ENCODE data around the gene SCO2. TPM values are rescaled to one million over a fixed set of nuclear protein-coding genes. Genes with fewer than 3 reads are reported as not detected.
A peak's percentile ranks its signal among the peaks of the same experiment; 100 is the strongest.

Gene SCO2
- total RNA-seq, 4 donors from 2014 or later = 5.1 to 63.6 (median 5.9) TPM; not detected in 1

DNA sequence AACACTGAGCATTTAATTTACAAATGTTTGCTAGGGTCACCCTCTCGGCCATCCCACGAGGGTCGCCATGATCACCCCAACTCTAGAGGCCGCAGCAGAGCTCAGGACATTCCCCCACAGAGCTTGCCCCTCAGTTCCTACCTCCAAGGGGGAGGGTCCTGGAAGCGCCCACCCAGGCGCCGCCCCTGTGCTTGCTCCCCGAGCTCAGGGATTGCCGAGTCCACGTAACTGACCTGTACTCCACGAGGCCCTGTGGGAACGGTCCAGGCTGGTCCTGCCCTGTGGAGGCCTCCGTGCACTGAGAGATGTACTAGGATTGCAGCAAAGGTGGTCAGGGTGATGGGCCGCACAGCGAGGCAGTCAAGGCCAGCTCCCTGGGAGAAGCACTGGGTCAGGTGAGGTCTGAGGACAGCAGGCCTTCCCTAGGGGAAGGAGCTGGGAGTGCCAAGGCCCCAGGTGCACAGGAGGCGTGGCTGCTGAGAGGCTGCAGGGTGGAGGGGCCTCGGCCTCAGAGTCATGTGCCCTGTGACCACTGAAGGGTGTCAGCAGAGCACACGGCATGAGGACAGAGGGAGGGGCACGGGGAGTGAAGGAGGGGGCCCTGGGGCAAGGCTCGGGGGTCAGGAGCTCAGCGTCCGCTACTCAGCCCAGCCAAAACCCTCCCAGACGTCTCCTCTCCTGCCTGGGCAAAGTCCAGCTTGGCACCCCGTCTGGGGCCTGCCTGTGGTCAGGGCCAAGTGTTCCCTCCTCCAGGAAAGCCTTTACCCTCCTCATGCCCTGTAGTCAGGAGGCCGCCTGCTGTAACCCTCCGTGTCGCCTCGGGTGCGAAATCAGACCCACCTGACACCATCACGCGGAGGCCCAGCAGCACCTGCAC, 41.2 kb downstream of the SCO2 start:
- peaks cover 40% of the 10 kb centered on the region for H3K27me3 ChIP-seq
- peak overlapping the region in 2 of 4 donors; percentile 41 to 63 for H3K27ac ChIP-seq
- H3K9me3 ChIP-seq = no peaks in the 10 kb centered on the region

DNA sequence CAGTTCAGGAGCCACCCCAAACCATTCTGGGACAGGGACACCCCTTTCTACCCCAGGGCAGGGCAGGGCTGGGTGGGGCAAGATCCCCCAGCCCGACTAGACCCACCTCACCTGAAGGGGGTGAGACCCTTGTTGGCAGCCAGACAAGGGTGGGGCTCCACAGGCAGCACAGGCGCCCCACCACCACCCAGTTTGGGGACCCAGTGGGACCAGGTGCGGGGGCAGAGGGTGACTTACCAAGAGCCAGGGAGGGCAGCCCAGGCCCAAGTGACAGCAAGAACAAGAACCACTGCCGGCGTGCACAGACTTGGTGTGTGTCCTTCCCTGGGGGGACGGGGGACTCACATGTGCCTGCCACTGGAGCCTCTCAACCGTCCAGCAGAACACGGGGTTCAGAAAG, 41.8 kb downstream of the SCO2 start:
- TF ChIP-seq POLR2AphosphoS5 (IDR thresholded peaks at IDR 0.05) (no peak), POLR2A (IDR thresholded peaks at IDR 0.05) (no peak), EP300 (IDR thresholded peaks at IDR 0.05; ENCODE audit: low read depth) (no peak), CTCF (IDR thresholded peaks at IDR 0.05) (no peak)
- H3K27me3 ChIP-seq = peaks cover 44% of the 10 kb centered on the region
- peaks cover 5 to 28% (median 23%) of the 10 kb centered on the region in 4 donors for H3K4me1 ChIP-seq
- H3K9me3 ChIP-seq = no peaks in the 10 kb centered on the region
- in situ Hi-C loops (cut with MboI; ENCODE audit: low pct_ligation_motif_present in 1 of 4, low pct_unique_long_range_greater_than_20kb in 1 of 4, low sequenced_read_pairs in 3 of 4) = no loop called here
- 88% methylated on average over 8 of the region's 8 CpGs; no CpG with 5 or more reads in 1 of the 2 donors for WGBS, 2 donors (ENCODE audit: low coverage in 1 of 2)
- intact Hi-C loops (cut with DNase I; ENCODE audit: low total_unique reads) = no loop called here
- no peak overlapping the region for H3K4me3 ChIP-seq
- DNase-seq = no peak
- no peaks in the 10 kb centered on the region for H3K36me3 ChIP-seq
- H3K27ac ChIP-seq = peak overlapping the region in 1 of 4 donors; percentile 41

More for the DNA sequence above, 41.2 kb downstream of the SCO2 start:
- Histone ChIP-seq H3K36me3 (no peaks in the 10 kb centered on the region), H3K4me1 (peaks cover 5 to 28% (median 23%) of the 10 kb centered on the region in 4 donors), H3K4me3 (no peak overlapping the region)
- in situ Hi-C loops (cut with MboI; ENCODE audit: low pct_ligation_motif_present in 1 of 4, low pct_unique_long_range_greater_than_20kb in 1 of 4, low sequenced_read_pairs in 3 of 4) (no loop called here), intact Hi-C loops (cut with DNase I; ENCODE audit: low total_unique reads) (no loop called here)
- WGBS, 2 donors (ENCODE audit: low coverage in 1 of 2) = 65% methylated on average over 26 of the region's 31 CpGs; no CpG with 5 or more reads in 1 of the 2 donors
- peak; percentile 74 for DNase-seq
- peak in 1 of 3 donors; percentile 18 for TF ChIP-seq POLR2AphosphoS5 (IDR thresholded peaks at IDR 0.05)
- TF ChIP-seq CTCF (IDR thresholded peaks at IDR 0.05) = peak in 1 of 5 experiments; percentile 10
- no peak for TF ChIP-seq POLR2A (IDR thresholded peaks at IDR 0.05)

DNA sequence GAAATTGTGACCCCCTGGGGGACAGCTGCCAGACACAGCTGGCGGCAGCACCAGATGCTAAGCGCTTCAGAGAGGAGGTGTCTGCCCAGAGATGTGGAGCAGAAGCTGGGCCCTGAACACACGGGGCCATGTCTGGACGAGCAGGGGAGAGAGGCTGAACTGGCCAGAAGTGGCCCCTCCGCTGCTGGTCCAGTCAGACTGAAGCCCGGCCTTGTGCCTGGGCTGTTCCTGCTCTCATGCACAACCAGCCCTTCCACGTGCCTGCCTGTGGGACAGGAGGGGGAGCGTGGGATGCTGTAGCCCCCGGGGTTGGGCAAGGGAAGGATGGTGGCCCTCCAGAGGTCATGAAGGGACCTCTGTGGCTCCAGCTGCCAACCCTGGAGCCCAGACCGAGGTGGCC, 42.3 kb downstream of the SCO2 start:
- no peak overlapping the region for H3K27ac ChIP-seq
- in situ Hi-C loops (cut with MboI; ENCODE audit: low pct_ligation_motif_present in 1 of 4, low pct_unique_long_range_greater_than_20kb in 1 of 4, low sequenced_read_pairs in 3 of 4) = no loop called here
- WGBS, 2 donors (ENCODE audit: low coverage in 1 of 2) = 84% methylated on average over 10 of the region's 10 CpGs; no CpG with 5 or more reads in 1 of the 2 donors

More for the DNA sequence above, 42.3 kb downstream of the SCO2 start:
- no peak for DNase-seq
- no peak for TF ChIP-seq POLR2A (IDR thresholded peaks at IDR 0.05)
- TF ChIP-seq POLR2AphosphoS5 (IDR thresholded peaks at IDR 0.05) = no peak
- no peak for TF ChIP-seq EP300 (IDR thresholded peaks at IDR 0.05; ENCODE audit: low read depth)
- no peak for TF ChIP-seq CTCF (IDR thresholded peaks at IDR 0.05)
- Histone ChIP-seq H3K27me3 (peaks cover 44% of the 10 kb centered on the region), H3K9me3 (no peaks in the 10 kb centered on the region), H3K4me1 (peaks cover 5 to 28% (median 23%) of the 10 kb centered on the region in 4 donors), H3K36me3 (no peaks in the 10 kb centered on the region), H3K4me3 (no peak overlapping the region)
- intact Hi-C loops (cut with DNase I; ENCODE audit: low total_unique reads) = no loop called here

Data from transverse colon (tissue), 4 donors.